Measurements from ENCODE around the gene SERPINB13.

- TF ChIP-seq CTCF (IDR thresholded peaks at IDR 0.05) (no peak), POLR2A (IDR thresholded peaks at IDR 0.05) (no peak)
Observed at GRCh38 chr18:63590373-63590772, 3.2 kb downstream of the SERPINB13 start.

Measured in transverse colon (tissue), 3 donors.